ENCODE data around the gene LACTBL1.
"Not testable (repeated sequence)": the region's sequence is repeated elsewhere in the genome, so short reads cannot be mapped to it uniquely, and the experiment has no call there.

The LACTBL1 gene
- total RNA-seq: 0 to 1.5 (median 0) reads per million in 17 experiments

- no peak for DNase-seq
Observed at GRCh38 chr1:22972760-22973159, at the start of gene LACTBL1. Gene LACTBL1, minus strand, starts transcription at chr1:22972866. Its CDS starts 550 bp downstream, at chr1:22972316.

- no peak for DNase-seq
Observed at GRCh38 chr1:23021834-23022233, 49.2 kb upstream of the LACTBL1 start.

GRCh38 chr1:23020706-23021405, 48.2 kb upstream of the LACTBL1 start:
- DNase-seq: no peak

GRCh38 chr1:23019863-23020625, 47.4 kb upstream of the LACTBL1 start:
- peak; percentile 29 to 35 (median 30) for DNase-seq

GRCh38 chr1:23019094-23019862, 46.6 kb upstream of the LACTBL1 start, which contains the start of gene KDM1A:
Gene KDM1A, plus strand, starts transcription at chr1:23019468. Its CDS starts 129 bp downstream, at chr1:23019597.
- peak; percentile 97 to 99 (median 98) for DNase-seq

GRCh38 chr1:23018661-23019093, 46.0 kb upstream of the LACTBL1 start:
- DNase-seq: no peak

GRCh38 chr1:23013657-23014056, 41.0 kb upstream of the LACTBL1 start:
- peak in 3 of 4 experiments; percentile 40 to 45 (median 43) for DNase-seq

- not testable (repeated sequence) for DNase-seq
Observed at GRCh38 chr1:23010025-23010424, 37.4 kb upstream of the LACTBL1 start.

GRCh38 chr1:23008901-23009300, 36.2 kb upstream of the LACTBL1 start:
- DNase-seq: no peak

- DNase-seq: no peak
Observed at GRCh38 chr1:23007106-23007505, 34.4 kb upstream of the LACTBL1 start.

- DNase-seq: not testable (repeated sequence)
Observed at GRCh38 chr1:23004769-23005168, 32.1 kb upstream of the LACTBL1 start.

GRCh38 chr1:23004112-23004511, 31.4 kb upstream of the LACTBL1 start:
- DNase-seq: no peak

GRCh38 chr1:23002218-23002617, 29.6 kb upstream of the LACTBL1 start:
- DNase-seq: not testable (repeated sequence)

GRCh38 chr1:23000133-23000532, 27.5 kb upstream of the LACTBL1 start:
- DNase-seq: not testable (repeated sequence)

- not testable (repeated sequence) for DNase-seq
Observed at GRCh38 chr1:22997528-22997927, 24.9 kb upstream of the LACTBL1 start.

- no peak for DNase-seq
Observed at GRCh38 chr1:22995774-22996173, 23.1 kb upstream of the LACTBL1 start.

- DNase-seq: not testable (repeated sequence)
Observed at GRCh38 chr1:22993220-22993795, 20.6 kb upstream of the LACTBL1 start.

- not testable (repeated sequence) for DNase-seq
Observed at GRCh38 chr1:22992384-22992783, 19.7 kb upstream of the LACTBL1 start.

- no peak for DNase-seq
Observed at GRCh38 chr1:22983944-22984343, 11.3 kb upstream of the LACTBL1 start.

- DNase-seq: not testable (repeated sequence)
Observed at GRCh38 chr1:22980471-22980790, 7.8 kb upstream of the LACTBL1 start.

- no peak for DNase-seq
Observed at GRCh38 chr1:22978299-22978698, 5.6 kb upstream of the LACTBL1 start.

- DNase-seq: peak; percentile 83 to 89 (median 86)
Observed at GRCh38 chr1:22976461-22977243, 4.0 kb upstream of the LACTBL1 start.
